ENCODE results near the gene LRRC71. TPM values are rescaled to one million over a fixed set of nuclear protein-coding genes. Genes with fewer than 3 reads are reported as not detected.
A peak's percentile ranks its signal among the peaks of the same experiment; 100 is the strongest.

LRRC71 gene
- total and polyA plus RNA-seq, 5 donors from 2014 or later, result not detected

DNA sequence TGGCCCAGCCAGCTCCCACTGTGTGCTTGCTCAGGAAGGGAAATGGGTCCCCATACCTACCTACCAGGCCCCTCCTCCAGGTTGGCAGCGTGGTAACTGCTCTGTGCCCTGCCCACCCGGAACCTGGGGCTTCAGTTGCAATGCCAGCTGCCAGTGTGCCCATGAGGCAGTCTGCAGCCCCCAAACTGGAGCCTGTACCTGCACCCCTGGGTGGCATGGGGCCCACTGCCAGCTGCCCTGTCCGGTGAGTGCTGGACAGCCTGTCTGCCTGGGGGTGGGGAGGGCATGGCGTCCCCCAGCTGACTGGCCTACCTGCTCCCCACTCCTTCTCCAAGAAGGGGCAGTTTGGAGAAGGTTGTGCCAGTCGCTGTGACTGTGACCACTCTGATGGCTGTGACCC is 10.8 kb upstream of the LRRC71 start:
- H3K27ac Mint-ChIP-seq, result no peak overlapping the region
- no peak overlapping the region for H3K4me3 ChIP-seq (ENCODE audit: low read depth, low read length)
- peaks cover 19% of the 10 kb centered on the region for H3K27me3 Mint-ChIP-seq
- no peak overlapping the region for H3K4me3 Mint-ChIP-seq
- H3K36me3 Mint-ChIP-seq, result no peaks in the 10 kb centered on the region
- no peak for ATAC-seq (ENCODE audit: low read depth in 2 of 2)
- H3K4me1 Mint-ChIP-seq, result peaks cover 0 to 2% (median 0%) of the 10 kb centered on the region in 4 donors
- no peaks in the 10 kb centered on the region for H3K36me3 ChIP-seq (ENCODE audit: control insufficient read depth, insufficient read depth, low read length)
- H3K4me1 ChIP-seq (ENCODE audit: control insufficient read depth, insufficient read depth, low read length, poor library complexity, severe bottlenecking), result no peaks in the 10 kb centered on the region
- H3K27ac ChIP-seq (ENCODE audit: insufficient read depth, low read length, poor library complexity, severe bottlenecking), result no peak overlapping the region
- DNase-seq, result no peak
- H3K27me3 ChIP-seq (ENCODE audit: control insufficient read depth, insufficient read depth, low read length), result no peaks in the 10 kb centered on the region
- peaks cover 0 to 2% (median 0%) of the 10 kb centered on the region in 7 donors for H3K9me3 Mint-ChIP-seq
- H3K9me3 ChIP-seq (ENCODE audit: control insufficient read depth in 2 of 2, low read length in 2 of 2), result no peaks in the 10 kb centered on the region

GRCh38 chr1:156910309-156910782 is 10.1 kb upstream of the LRRC71 start:
- Mint-ChIP-seq H3K4me3 (no peak overlapping the region), H3K27me3 (peaks cover 21% of the 10 kb centered on the region)
- no peaks in the 10 kb centered on the region for H3K27me3 ChIP-seq (ENCODE audit: control insufficient read depth, insufficient read depth, low read length)

DNA sequence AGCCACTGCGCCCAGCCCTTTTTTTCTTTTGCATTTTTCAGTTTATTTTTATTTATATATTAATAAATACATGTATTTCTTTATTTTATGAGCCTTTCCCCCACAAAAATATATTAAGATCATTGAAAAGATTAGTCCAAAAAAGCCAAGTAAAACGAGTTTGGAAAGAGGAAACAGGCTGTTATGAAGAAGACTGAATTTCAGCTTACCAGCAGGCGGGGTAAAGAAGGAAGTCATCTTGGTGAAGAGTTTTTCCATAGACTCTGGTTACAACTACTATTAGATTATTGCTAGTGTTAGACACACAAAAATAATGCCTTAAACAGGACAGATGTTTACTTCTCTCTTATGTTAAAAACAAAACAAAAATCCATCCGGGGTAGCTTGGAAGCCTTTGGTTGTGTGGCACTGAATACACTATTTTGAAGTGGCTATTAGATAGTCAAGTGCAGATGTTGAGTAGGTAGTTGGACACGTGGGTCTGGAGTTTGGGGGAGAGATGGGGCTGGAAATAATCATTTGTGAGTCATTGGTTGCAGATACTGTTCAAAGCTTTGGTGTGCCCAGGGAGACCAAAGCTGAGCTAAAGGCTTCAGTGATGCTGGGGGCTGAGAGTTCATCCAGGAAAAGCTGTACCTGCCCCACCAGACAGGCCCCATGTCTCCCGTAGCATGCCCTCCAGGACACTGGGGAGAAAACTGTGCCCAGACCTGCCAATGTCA is 8.7 kb upstream of the LRRC71 start:
- DNase-seq (no peak), ATAC-seq (ENCODE audit: low read depth in 2 of 2) (no peak)
- peaks cover 0 to 2% (median 0%) of the 10 kb centered on the region in 7 donors for H3K9me3 Mint-ChIP-seq
- Histone ChIP-seq H3K9me3 (ENCODE audit: control insufficient read depth in 2 of 2, low read length in 2 of 2) (no peaks in the 10 kb centered on the region), H3K4me3 (ENCODE audit: low read depth, low read length) (no peak overlapping the region), H3K4me1 (ENCODE audit: control insufficient read depth, insufficient read depth, low read length, poor library complexity, severe bottlenecking) (no peaks in the 10 kb centered on the region), H3K27me3 (ENCODE audit: control insufficient read depth, insufficient read depth, low read length) (no peaks in the 10 kb centered on the region), H3K27ac (ENCODE audit: insufficient read depth, low read length, poor library complexity, severe bottlenecking) (no peak overlapping the region), H3K36me3 (ENCODE audit: control insufficient read depth, insufficient read depth, low read length) (no peaks in the 10 kb centered on the region)
- peaks cover 0 to 2% (median 0%) of the 10 kb centered on the region in 4 donors for H3K4me1 Mint-ChIP-seq
- H3K36me3 Mint-ChIP-seq, result no peaks in the 10 kb centered on the region
- no peak overlapping the region for H3K4me3 Mint-ChIP-seq
- no peak overlapping the region for H3K27ac Mint-ChIP-seq
- H3K27me3 Mint-ChIP-seq, result peaks cover 32% of the 10 kb centered on the region

More at GRCh38 chr1:156910309-156910782, 10.1 kb upstream of the LRRC71 start:
- H3K4me1 Mint-ChIP-seq, result peaks cover 0 to 2% (median 0%) of the 10 kb centered on the region in 4 donors
- H3K36me3 Mint-ChIP-seq, result no peaks in the 10 kb centered on the region
- Histone ChIP-seq H3K27ac (ENCODE audit: insufficient read depth, low read length, poor library complexity, severe bottlenecking) (no peak overlapping the region), H3K36me3 (ENCODE audit: control insufficient read depth, insufficient read depth, low read length) (no peaks in the 10 kb centered on the region), H3K9me3 (ENCODE audit: control insufficient read depth in 2 of 2, low read length in 2 of 2) (no peaks in the 10 kb centered on the region), H3K4me1 (ENCODE audit: control insufficient read depth, insufficient read depth, low read length, poor library complexity, severe bottlenecking) (no peaks in the 10 kb centered on the region), H3K4me3 (ENCODE audit: low read depth, low read length) (no peak overlapping the region)
- DNase-seq (peak; percentile 37 to 51 (median 48)), ATAC-seq (ENCODE audit: low read depth in 2 of 2) (no peak)
- H3K27ac Mint-ChIP-seq, result no peak overlapping the region
- H3K9me3 Mint-ChIP-seq, result peaks cover 0 to 2% (median 0%) of the 10 kb centered on the region in 7 donors

- H3K4me1 Mint-ChIP-seq, result no peaks in the 10 kb centered on the region
- Histone ChIP-seq H3K36me3 (ENCODE audit: control insufficient read depth, insufficient read depth, low read length) (no peaks in the 10 kb centered on the region), H3K27me3 (ENCODE audit: control insufficient read depth, insufficient read depth, low read length) (no peaks in the 10 kb centered on the region), H3K4me1 (ENCODE audit: control insufficient read depth, insufficient read depth, low read length, poor library complexity, severe bottlenecking) (no peaks in the 10 kb centered on the region), H3K9me3 (ENCODE audit: control insufficient read depth in 2 of 2, low read length in 2 of 2) (no peaks in the 10 kb centered on the region), H3K27ac (ENCODE audit: insufficient read depth, low read length, poor library complexity, severe bottlenecking) (no peak overlapping the region), H3K4me3 (ENCODE audit: low read depth, low read length) (no peak overlapping the region)
- ATAC-seq (ENCODE audit: low read depth in 2 of 2) (no peak), DNase-seq (no peak)
- no peak overlapping the region for H3K4me3 Mint-ChIP-seq
- peaks cover 36% of the 10 kb centered on the region for H3K27me3 Mint-ChIP-seq
- H3K27ac Mint-ChIP-seq, result no peak overlapping the region
- no peaks in the 10 kb centered on the region for H3K36me3 Mint-ChIP-seq
- peaks cover 0 to 2% (median 0%) of the 10 kb centered on the region in 7 donors for H3K9me3 Mint-ChIP-seq
These were observed 8.1 kb upstream of the LRRC71 start for GRCh38 chr1:156912310-156912709.

- Mint-ChIP-seq H3K4me1 (no peaks in the 10 kb centered on the region), H3K27ac (no peak overlapping the region), H3K4me3 (no peak overlapping the region), H3K27me3 (peaks cover 44% of the 10 kb centered on the region), H3K36me3 (no peaks in the 10 kb centered on the region), H3K9me3 (peaks cover 0 to 2% (median 0%) of the 10 kb centered on the region in 7 donors)
- H3K4me1 ChIP-seq (ENCODE audit: control insufficient read depth, insufficient read depth, low read length, poor library complexity, severe bottlenecking), result no peaks in the 10 kb centered on the region
- DNase-seq (no peak), ATAC-seq (ENCODE audit: low read depth in 2 of 2) (no peak)
- H3K36me3 ChIP-seq (ENCODE audit: control insufficient read depth, insufficient read depth, low read length), result no peaks in the 10 kb centered on the region
- H3K9me3 ChIP-seq (ENCODE audit: control insufficient read depth in 2 of 2, low read length in 2 of 2), result no peaks in the 10 kb centered on the region
- H3K27me3 ChIP-seq (ENCODE audit: control insufficient read depth, insufficient read depth, low read length), result no peaks in the 10 kb centered on the region
- H3K27ac ChIP-seq (ENCODE audit: insufficient read depth, low read length, poor library complexity, severe bottlenecking), result no peak overlapping the region
- no peak overlapping the region for H3K4me3 ChIP-seq (ENCODE audit: low read depth, low read length)
These were observed 7.3 kb upstream of the LRRC71 start for GRCh38 chr1:156912861-156913808.

DNA sequence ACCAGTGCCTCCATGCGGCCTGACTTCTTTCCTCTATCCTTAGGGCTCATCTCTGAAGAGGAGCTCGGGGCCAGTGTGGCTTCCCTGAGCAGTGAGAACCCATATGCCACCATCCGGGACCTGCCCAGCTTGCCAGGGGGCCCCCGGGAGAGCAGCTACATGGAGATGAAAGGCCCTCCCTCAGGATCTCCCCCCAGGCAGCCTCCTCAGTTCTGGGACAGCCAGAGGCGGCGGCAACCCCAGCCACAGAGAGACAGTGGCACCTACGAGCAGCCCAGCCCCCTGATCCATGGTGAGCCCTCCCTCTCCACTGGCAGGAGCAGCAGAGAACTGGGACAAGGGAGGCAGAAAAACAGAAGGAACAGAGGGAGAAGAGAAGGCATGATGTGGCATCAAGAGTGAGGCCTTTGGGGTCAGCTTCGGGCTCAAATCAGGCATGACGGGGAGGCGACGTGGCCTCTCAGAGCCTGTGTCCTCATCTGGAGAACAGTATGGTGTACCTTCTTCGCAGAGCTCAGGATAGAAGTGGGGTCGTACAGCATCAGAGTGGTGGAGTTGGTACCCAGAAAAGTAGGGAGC is 6.5 kb upstream of the LRRC71 start:
- Mint-ChIP-seq H3K36me3 (no peaks in the 10 kb centered on the region), H3K4me3 (no peak overlapping the region), H3K27me3 (peaks cover 48% of the 10 kb centered on the region), H3K4me1 (peaks cover 0 to 2% (median 0%) of the 10 kb centered on the region in 4 donors), H3K9me3 (peaks cover 0 to 2% (median 0%) of the 10 kb centered on the region in 7 donors), H3K27ac (no peak overlapping the region)
- Histone ChIP-seq H3K9me3 (ENCODE audit: control insufficient read depth in 2 of 2, low read length in 2 of 2) (no peaks in the 10 kb centered on the region), H3K27ac (ENCODE audit: insufficient read depth, low read length, poor library complexity, severe bottlenecking) (no peak overlapping the region), H3K27me3 (ENCODE audit: control insufficient read depth, insufficient read depth, low read length) (peaks cover 4% of the 10 kb centered on the region), H3K4me3 (ENCODE audit: low read depth, low read length) (no peak overlapping the region), H3K4me1 (ENCODE audit: control insufficient read depth, insufficient read depth, low read length, poor library complexity, severe bottlenecking) (no peaks in the 10 kb centered on the region), H3K36me3 (ENCODE audit: control insufficient read depth, insufficient read depth, low read length) (no peaks in the 10 kb centered on the region)
- DNase-seq, result no peak
- ATAC-seq (ENCODE audit: low read depth in 2 of 2), result no peak

DNA sequence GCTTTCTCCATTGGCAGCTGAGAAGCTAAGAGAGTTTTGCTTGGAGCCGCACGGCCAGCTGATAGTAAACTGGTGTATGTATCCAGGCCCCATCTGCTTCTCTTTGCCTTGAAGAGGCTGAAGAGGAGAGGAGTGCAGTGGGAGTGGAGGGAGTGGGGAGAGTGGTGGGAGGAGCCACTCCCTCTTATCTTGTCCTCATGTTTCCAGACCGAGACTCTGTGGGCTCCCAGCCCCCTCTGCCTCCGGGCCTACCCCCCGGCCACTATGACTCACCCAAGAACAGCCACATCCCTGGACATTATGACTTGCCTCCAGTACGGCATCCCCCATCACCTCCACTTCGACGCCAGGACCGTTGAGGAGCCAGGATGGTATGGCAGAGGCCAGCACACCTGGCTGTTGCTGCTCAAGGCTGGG is 6.0 kb upstream of the LRRC71 start:
- no peak for DNase-seq
- peaks cover 51% of the 10 kb centered on the region for H3K27me3 Mint-ChIP-seq
- Histone ChIP-seq H3K4me1 (ENCODE audit: control insufficient read depth, insufficient read depth, low read length, poor library complexity, severe bottlenecking) (no peaks in the 10 kb centered on the region), H3K9me3 (ENCODE audit: control insufficient read depth in 2 of 2, low read length in 2 of 2) (no peaks in the 10 kb centered on the region), H3K4me3 (ENCODE audit: low read depth, low read length) (no peak overlapping the region), H3K36me3 (ENCODE audit: control insufficient read depth, insufficient read depth, low read length) (no peaks in the 10 kb centered on the region), H3K27me3 (ENCODE audit: control insufficient read depth, insufficient read depth, low read length) (peaks cover 4% of the 10 kb centered on the region), H3K27ac (ENCODE audit: insufficient read depth, low read length, poor library complexity, severe bottlenecking) (no peak overlapping the region)
- H3K36me3 Mint-ChIP-seq, result no peaks in the 10 kb centered on the region
- ATAC-seq (ENCODE audit: low read depth in 2 of 2), result no peak
- no peak overlapping the region for H3K27ac Mint-ChIP-seq
- H3K9me3 Mint-ChIP-seq, result peaks cover 0 to 2% (median 0%) of the 10 kb centered on the region in 7 donors
- peaks cover 0 to 2% (median 0%) of the 10 kb centered on the region in 4 donors for H3K4me1 Mint-ChIP-seq
- no peak overlapping the region for H3K4me3 Mint-ChIP-seq

Measured in CD4-positive, CD25-positive, alpha-beta regulatory T cell (primary cell).